ENCODE data around the gene RRP36.

Gene RRP36

GRCh38 chr6:43009124-43009523 is 12.3 kb upstream of the RRP36 start:
- no peak for DNase-seq

GRCh38 chr6:43011207-43011606 is 10.2 kb upstream of the RRP36 start:
- no peak for DNase-seq

- no peak for DNase-seq
Observed at GRCh38 chr6:43012364-43012763, 9.1 kb upstream of the RRP36 start.

DNA sequence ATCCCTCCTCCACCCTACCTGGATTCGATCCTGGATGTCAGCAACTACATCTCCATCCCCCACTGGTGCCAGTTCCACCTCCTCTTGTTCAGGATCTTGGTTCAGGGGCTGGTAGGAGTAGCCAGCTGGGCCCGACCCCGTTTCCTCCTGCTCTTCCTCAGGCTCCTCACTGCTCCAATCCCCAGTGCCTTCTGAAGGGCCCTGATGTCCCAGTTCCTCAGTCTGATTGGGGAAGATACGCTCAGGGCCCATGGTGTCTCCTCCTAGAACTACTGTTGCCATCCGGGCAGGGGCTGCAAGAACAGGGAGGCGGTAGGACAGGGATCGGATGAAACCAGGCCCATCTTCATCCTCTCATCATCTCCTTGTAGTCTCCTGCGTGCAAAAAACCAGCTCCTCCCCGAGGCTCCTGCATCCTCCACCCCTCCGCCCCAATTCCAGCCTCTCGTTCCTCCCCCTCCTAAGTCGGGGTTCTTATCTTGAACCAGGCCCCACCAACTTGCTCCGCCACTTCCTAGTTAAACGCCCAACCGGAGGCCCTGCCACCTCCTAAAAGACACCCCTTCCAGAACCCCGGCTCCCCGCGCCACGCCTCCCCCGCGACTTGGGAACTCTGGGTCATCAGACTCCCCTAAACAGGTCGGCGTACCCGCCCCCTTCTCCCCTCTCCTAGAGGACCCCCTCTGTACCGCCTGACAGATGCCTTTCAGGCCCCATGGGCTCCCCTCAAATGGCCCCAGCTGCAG is 8.2 kb upstream of the RRP36 start:
- DNase-seq = no peak

- DNase-seq = peak; percentile 99
Observed at GRCh38 chr6:43013843-43014433, 7.5 kb upstream of the RRP36 start, which contains the start of the genes KLHDC3 and MEA1. Gene KLHDC3 (plus strand): TSS chr6:43014249. CDS start chr6:43017193, 2,944 bp downstream. Gene MEA1 (minus strand): TSS chr6:43013946. CDS start chr6:43013813, 133 bp downstream.

DNA sequence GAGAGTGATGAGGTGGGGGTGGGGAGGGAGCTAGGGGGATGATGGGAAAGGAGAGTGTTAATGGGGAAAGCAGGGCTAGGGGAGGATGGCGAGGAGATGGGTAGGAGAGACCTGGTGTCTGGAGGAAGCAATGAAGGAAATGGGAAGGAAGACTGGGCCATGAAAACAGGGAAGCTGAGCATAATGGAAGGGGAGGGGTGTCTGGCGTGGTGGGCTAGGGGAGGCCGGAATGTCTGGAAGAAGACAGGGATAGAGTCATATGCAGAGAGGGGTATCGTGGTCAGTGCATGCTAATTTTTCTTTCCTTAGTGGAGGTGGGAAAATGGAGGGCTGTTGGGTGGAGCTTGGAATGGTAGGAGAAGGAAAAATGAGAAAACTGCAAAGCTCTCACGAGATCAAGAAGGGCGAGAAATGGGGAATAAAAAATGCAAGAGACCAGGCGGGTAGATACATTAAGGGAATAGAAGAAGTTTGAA is 7.0 kb upstream of the RRP36 start:
- DNase-seq = no peak

- DNase-seq = no peak
Observed at GRCh38 chr6:43016176-43016942, 5.1 kb upstream of the RRP36 start.

- DNase-seq = no peak
Observed at GRCh38 chr6:43016943-43017334, 4.5 kb upstream of the RRP36 start.

- no peak for DNase-seq
Observed at GRCh38 chr6:43019152-43019551, 2.3 kb upstream of the RRP36 start.

- no peak for DNase-seq
Observed at GRCh38 chr6:43020052-43020705, 1.2 kb upstream of the RRP36 start.

GRCh38 chr6:43020847-43021246 is 576 bp upstream of the RRP36 start:
- DNase-seq = no peak

DNA sequence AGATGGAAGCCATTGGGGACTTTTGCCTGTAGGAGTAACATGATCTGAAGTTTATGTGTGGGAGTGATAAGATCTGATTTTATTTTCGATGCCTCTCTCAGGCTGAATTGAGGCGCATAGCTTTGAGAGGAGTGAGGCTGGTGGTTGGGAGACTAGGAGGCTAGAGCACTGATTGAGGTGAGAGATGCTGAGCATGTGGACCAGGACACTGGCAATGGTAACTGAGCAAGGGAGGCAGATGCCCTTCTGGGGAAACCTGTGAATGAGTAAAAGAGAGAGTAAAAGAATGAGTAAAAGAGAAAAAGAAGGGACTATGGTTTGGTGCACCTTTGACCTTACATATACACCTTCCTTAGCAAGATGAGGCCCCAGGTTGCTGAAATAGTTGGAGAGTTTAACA is 3.0 kb downstream of the RRP36 start:
- no peak for DNase-seq

DNA sequence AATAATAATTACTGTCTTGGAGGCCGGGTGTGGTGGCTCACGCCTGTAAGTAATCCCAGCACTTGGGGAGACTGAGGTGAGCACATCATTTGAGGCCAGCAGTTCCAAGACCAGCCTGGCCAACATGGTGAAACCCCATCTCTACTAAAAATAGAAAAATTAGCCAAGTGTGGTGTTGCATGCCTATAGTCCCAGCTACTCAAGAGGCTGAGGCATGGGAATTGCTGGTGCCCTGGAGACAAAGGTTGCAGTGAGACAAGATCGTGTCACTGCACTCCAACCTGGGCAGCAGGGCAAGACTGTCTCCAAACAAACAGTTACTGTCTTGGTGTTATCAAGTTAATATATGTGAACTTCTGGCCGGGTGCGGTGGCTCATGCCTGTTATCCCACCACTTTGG is 4.9 kb downstream of the RRP36 start:
- no peak for DNase-seq

- no peak for DNase-seq
Observed at GRCh38 chr6:43029120-43029519, 7.7 kb downstream of the RRP36 start.

GRCh38 chr6:43032326-43032725 is 10.9 kb downstream of the RRP36 start:
- DNase-seq = no peak

- no peak for DNase-seq
Observed at GRCh38 chr6:43033496-43034189, 12.2 kb downstream of the RRP36 start.

DNA sequence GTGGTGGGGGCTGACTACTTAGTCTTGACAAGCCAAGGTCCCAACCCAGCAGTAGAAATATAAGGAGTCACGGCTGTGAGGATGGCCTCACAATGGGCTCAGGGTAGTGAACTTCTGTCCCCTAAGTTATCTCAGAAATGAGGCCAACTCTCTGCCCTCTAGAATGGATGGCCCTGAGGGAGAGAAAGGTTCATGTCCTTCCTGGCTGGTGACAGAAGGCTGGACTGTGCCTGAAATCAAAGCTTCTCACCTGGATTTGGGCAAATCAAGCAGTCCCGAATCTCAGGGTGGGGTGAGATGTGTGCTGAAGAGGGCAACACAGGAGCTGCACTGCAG is 12.7 kb downstream of the RRP36 start:
- no peak for DNase-seq

GRCh38 chr6:43035495-43036194 is 14.2 kb downstream of the RRP36 start:
- no peak for DNase-seq

- DNase-seq = no peak
Observed at GRCh38 chr6:43036712-43037111, 15.3 kb downstream of the RRP36 start.

DNA sequence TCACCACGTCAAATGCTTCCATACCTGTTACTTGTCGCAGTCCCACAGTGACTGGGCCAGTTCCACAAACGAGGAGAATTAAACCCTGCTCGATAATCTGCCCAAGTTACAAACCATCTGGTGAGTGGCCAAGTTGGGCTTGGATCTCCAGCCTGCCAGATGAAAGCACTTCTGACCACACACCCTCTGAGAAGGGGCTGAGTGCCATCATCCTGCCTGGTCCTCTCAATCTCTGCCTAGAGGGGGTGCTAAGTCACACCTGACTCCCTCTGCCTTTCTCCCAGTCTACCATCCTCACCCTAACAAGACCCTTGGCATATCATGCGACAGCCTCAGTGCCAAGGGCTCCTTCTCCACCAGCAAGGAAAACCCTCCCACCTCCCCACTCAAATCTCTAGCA is 15.8 kb downstream of the RRP36 start:
- no peak for DNase-seq

GRCh38 chr6:43037706-43038105 is 16.3 kb downstream of the RRP36 start:
- no peak for DNase-seq

DNA sequence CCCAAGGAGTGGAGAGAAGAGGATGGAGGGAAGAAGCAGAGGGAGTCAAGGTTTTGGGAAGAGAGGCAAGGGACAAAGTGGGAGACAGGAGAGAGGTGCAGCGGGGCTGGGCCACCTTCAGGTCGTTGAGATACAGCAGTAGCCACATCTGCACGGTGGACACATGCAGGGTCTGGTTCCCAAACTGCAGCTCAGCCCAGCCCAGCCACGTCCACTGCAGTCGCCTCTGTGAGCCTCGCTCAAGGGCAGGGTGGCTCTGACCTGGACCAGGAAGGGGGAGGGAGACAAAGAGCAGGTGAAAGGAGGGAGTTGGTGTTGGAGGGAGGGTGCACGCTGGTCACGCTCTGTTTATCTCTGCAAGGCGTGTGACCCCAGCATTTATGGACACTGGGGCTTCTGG is 17.3 kb downstream of the RRP36 start:
- no peak for DNase-seq
